Measurements from ENCODE around the gene FXYD5. TPM values are rescaled to one million over a fixed set of nuclear protein-coding genes. Genes with fewer than 3 reads are reported as not detected.
A peak's percentile ranks its signal among the peaks of the same experiment; 100 is the strongest.

FXYD5 gene
- total and polyA plus RNA-seq, 8 donors = 2.6 to 101 (median 16.8) TPM

- Histone ChIP-seq H3K9me3 (no peaks in the 10 kb centered on the region), H3K27ac (peak overlapping the region in 2 of 4 donors; percentile 49 to 52), H3K36me3 (no peaks in the 10 kb centered on the region), H3K27me3 (no peaks in the 10 kb centered on the region), H3K4me3 (no peak overlapping the region), H3K4me1 (peaks cover 0 to 13% (median 0%) of the 10 kb centered on the region in 3 donors)
- peak in 2 of 4 donors; percentile 15 to 28 for ATAC-seq
- DNase-seq = peak in 1 of 6 donors; percentile 42
- no peak for TF ChIP-seq CTCF (IDR thresholded peaks at IDR 0.05)
- intact Hi-C loops (cut with DNase I) = no loop called here
- 86 to 88% methylated on average over 7 of the region's 7 CpGs for WGBS, 2 donors
- no peak for FAIRE-seq
Measured at GRCh38 chr19:35211545-35212230, 57.2 kb downstream of the FXYD5 start.

GRCh38 chr19:35212241-35212640 is 57.7 kb downstream of the FXYD5 start:
- H3K27me3 ChIP-seq = no peaks in the 10 kb centered on the region
- no peaks in the 10 kb centered on the region for H3K36me3 ChIP-seq
- WGBS, 2 donors = 68 to 76% methylated on average over 7 of the region's 7 CpGs

GRCh38 chr19:35213663-35214632 is 59.4 kb downstream of the FXYD5 start:
- H3K36me3 ChIP-seq = no peaks in the 10 kb centered on the region
- WGBS, 2 donors = 31 to 32% methylated on average over 21 of the region's 21 CpGs
- ATAC-seq (peak; percentile 71 to 89 (median 82)), DNase-seq (peak; percentile 30 to 87 (median 58)), FAIRE-seq (no peak)
- no peak for TF ChIP-seq CTCF (IDR thresholded peaks at IDR 0.05)
- H3K4me1 ChIP-seq = peaks cover 0 to 13% (median 0%) of the 10 kb centered on the region in 3 donors
- peak overlapping the region in 3 of 4 donors; percentile 40 to 78 (median 64) for H3K27ac ChIP-seq
- H3K4me3 ChIP-seq = no peak overlapping the region
- intact Hi-C loops (cut with DNase I) = no loop called here
- H3K9me3 ChIP-seq = no peaks in the 10 kb centered on the region
- H3K27me3 ChIP-seq = no peaks in the 10 kb centered on the region

More at GRCh38 chr19:35212241-35212640, 57.7 kb downstream of the FXYD5 start:
- DNase-seq (no peak), ATAC-seq (no peak), FAIRE-seq (no peak)
- intact Hi-C loops (cut with DNase I) = no loop called here
- H3K9me3 ChIP-seq = no peaks in the 10 kb centered on the region
- peaks cover 0 to 13% (median 0%) of the 10 kb centered on the region in 3 donors for H3K4me1 ChIP-seq
- peak overlapping the region in 2 of 4 donors; percentile 49 to 52 for H3K27ac ChIP-seq
- H3K4me3 ChIP-seq = no peak overlapping the region
- no peak for TF ChIP-seq CTCF (IDR thresholded peaks at IDR 0.05)

DNA sequence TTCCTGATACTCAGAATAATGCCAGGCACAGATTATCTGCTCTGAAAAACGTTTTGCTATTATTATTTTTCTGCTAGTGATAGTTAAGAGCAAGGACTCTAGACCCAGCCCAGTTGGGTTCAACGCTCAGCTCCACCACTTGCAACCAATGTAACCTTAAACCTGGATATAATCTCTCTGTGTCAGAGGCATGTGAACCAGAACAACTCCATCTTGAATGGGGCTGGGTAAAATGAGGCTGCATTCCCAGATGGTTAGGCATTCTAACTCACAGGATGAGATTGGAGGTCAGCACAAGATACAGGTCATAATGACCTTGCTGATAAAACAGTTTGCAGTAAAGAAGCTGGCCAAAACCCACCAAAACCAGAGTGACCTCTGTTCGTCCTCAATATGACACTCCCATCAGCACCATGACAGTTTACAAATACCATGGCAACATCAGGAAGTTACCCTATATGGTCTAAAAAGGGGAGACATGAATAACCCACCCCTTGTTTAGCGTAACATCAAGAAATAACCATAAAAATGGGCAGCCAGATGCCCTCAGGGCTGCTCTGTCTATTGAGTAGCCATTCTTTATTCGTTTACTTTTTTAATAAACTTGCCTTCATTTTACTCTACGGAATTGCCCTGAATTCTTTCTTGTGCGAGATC is 60.4 kb downstream of the FXYD5 start:
- DNase-seq (no peak), FAIRE-seq (no peak), ATAC-seq (no peak)
- 78 to 83% methylated on average over 7 of the region's 7 CpGs for WGBS, 2 donors
- H3K36me3 ChIP-seq = no peaks in the 10 kb centered on the region
- no peak overlapping the region for H3K4me3 ChIP-seq
- H3K27ac ChIP-seq = peak overlapping the region in 2 of 4 donors; percentile 64 to 78
- intact Hi-C loops (cut with DNase I) = no loop called here
- no peak for TF ChIP-seq CTCF (IDR thresholded peaks at IDR 0.05)
- H3K9me3 ChIP-seq = no peaks in the 10 kb centered on the region
- H3K27me3 ChIP-seq = no peaks in the 10 kb centered on the region
- H3K4me1 ChIP-seq = peaks cover 0 to 13% (median 0%) of the 10 kb centered on the region in 3 donors

All from pancreas (tissue), 10 donors.